ENCODE measurements around the gene TRERF1.

The TRERF1 gene

DNA sequence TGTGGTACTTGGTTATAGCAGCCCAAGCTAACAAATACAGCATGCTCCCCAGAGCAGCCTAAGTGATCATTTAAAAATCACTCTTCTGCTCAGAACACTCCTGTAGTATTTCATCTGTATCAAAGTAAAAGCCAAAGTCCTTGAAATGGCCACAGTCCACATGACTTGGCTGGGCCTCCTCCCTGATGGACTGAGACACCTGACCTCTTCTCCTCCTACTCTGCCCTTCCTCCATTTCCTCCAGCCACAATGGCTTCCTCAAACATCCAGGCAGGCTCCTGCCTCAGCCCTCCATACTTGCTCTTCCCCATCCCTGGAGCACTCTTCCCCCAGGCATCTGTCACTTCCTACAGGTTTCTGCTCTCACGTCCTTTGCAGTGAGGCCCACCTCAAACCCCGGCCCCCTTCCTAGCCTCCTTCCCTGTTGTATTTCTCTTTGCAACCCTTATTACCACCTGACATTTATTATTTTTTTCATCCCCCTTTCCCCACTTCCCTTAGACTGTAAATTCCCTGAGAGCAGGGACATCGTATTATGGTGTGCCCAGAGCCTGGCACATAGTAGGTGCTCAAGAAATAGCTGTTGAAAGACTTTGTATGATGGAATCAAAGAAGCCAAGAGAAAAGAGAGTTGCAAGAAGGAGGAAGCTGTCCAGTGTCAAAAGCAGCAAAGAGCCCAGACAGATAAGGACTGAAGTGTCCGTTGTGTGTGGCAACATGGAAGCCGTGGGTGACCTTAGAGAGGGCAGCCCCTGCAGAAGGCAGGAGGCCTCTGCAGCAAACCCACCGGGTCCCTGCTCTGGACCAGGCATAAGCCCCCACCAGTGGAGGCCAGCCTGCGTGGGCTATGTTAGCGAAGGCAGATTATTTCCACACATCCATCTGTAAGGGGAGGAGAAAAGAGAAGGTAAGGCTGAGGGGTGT lies 87.5 kb downstream of the TRERF1 start:
- DNase-seq: no peak

DNA sequence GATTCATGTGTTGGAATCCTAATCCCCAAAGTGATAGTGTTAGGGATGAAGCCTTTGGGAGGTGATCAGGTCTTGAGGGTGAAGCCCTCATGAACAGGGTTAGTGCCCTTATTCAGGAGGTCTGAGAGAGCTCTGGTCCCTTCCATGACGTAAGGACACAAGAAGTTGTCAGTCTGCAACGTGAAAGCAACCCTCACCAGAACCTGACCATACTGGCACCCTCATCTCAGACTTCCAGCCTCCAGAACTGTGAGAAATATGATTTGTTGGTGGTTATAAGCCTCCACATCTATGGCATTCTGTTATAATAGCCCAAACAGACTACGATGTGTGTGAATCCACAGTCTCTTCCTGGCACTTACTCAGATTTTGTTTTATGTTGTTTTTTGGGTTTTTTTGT lies 90.7 kb downstream of the TRERF1 start:
- DNase-seq: no peak

DNA sequence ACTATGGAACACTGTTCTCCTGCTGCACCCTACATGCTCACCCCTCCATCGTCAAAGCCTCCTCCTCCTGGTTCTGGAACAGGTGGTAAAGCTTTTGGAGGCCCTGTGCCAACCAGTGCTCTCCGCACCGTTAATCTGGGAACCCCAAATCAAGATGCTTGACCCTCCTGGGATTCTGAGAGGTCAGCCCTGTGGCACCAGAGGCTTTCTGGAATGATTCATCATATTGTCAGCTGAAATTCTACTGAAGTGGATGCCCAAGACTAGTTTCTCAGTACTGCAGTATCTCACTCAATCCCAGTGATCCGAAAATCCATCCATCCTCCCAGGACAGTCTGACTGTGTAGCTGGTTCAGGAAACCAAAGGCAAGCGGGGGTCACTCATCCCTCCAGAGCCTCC lies 92.7 kb downstream of the TRERF1 start:
- no peak for DNase-seq

DNA sequence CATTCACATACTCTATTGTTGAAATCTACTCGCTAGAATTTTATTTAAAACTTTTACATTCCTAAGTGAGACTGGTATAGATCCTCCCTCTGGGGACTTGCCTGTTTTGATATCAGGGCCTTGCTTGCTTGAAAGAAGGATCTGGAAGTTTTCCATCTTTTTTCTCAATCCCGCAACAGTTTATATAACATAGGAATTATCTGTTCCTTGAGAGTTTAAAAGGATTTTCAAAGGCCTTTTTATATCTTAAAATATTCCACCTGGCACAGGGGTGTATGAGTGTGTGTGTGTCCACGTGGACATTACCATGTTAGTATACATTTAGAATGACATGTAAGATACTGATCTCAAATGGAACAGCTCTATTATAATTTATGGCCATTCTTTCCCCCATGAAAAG lies 96.3 kb downstream of the TRERF1 start:
- no peak for DNase-seq

GRCh38 chr6:42354702-42355101 lies 97.0 kb downstream of the TRERF1 start:
- no peak for DNase-seq

DNA sequence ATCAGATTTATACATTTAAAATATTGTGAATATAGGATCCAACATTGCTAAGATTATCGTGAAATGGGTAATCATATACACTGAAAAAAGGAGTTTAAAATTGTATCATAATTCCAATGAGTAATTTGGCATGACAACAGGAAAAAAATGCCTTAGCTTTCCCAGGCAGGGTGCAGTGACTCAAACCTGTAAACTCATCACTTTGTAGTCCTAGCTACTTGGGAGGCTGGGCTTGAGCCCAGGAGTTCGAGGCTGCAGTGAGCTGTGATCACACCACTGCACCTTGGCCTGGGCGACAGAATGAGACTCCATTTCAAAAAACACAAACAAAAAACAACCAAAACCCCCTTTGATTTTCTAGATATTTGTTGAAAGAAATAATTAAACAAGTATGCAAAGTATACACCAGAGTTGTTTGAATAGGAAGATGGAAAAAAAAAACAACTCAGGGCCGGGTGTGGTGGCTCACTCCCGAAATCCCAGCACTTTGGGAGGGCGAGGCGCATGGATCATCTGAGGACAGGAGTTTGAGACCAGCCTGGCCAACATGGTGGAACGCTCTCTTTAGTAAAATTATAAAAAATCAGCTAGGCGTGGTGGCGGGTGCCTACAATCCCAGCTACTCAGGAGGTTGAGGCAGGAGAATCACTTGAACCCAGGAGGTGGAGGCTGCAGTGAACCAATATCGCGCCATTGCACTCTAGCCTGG lies 98.7 kb downstream of the TRERF1 start:
- DNase-seq: no peak

DNA sequence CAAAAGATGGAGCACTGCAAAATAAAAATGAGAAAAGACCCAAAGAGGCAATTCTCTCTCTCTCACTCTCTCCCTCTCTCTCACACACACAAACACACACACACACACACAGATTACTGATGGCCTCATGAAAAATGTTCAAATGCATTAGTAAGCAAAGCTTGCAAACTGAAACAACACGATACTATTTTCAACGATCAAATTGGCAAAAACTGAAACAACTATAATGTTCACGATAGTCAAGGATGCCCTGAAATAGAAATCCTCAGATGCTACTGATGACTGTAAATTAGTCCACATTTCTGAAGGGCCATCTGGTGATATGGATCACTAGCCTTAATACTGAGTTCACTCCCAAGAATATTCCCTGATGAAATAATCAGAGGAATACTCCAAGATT lies 100.8 kb downstream of the TRERF1 start:
- DNase-seq: no peak

GRCh38 chr6:42349753-42350511 lies 101.8 kb downstream of the TRERF1 start:
- DNase-seq: no peak

DNA sequence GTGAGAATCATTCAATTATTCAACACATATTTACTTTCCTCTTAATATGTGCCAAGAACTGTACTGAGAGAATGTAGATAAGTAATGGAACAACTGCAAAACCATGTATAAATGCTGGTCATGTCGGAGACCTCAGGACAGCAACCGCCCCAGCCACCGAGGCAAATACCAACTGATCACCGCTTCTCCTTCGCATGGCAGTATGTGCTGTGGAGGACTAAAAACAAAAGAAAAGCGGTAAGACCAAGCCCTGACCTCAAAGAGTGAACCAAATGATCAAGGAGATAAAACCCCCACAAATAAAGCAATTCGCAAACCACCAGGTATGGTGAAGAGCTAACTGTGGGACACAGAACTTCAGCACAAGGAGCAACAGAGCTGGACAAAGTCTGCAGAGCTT lies 104.3 kb downstream of the TRERF1 start:
- no peak for DNase-seq

DNA sequence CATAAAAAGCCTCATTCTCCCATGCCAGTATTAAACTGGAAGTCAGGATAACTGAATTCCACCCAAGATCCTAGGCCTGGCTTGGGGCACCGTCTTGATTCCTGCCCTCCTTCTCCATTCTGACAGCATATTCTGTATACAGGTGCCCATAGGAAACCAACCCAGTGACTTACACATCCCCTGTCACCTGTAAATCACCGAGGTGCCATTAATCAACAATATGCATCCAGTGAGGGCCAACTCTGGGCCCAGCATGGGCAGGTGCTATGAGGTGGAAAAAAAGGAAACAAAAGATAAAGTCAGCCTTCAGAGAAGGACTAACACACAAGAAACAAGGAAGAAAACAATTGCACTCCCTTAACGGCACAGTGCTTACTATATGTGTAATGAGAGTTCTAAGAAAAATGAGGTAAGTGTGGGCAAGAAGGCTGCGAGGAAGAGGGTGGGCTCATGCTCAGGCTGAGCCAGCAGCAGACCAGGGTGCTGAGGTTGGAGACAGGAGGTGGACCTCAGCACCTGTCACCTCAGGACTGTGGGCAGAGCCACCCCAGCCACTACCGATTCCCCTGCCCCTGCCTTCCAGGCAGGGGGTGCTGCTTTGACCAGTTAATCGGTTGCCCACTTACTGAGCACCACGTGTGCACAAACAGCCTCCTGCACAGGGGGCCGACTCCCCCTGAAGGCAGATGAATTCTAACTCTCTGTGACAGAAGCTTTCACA lies 105.9 kb downstream of the TRERF1 start:
- DNase-seq: no peak

DNA sequence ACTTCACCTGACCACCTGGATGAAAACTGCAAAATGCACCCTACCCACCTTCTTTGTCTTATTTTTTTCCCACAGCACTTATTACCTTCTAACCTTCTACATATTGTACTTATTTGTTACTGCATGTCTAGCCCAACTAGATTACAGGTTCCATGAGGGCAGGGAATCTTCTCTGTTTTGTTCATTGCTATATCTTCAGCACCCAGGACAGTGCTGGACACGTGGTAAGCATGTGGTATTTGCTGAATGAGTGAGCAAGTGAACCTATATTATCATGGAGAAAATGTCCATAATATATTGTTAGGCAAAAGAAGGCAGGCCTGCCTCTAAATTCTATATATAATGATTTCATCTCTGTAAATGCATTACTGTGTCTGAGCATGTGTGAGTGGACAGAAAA lies 107.0 kb downstream of the TRERF1 start:
- DNase-seq: no peak

DNA sequence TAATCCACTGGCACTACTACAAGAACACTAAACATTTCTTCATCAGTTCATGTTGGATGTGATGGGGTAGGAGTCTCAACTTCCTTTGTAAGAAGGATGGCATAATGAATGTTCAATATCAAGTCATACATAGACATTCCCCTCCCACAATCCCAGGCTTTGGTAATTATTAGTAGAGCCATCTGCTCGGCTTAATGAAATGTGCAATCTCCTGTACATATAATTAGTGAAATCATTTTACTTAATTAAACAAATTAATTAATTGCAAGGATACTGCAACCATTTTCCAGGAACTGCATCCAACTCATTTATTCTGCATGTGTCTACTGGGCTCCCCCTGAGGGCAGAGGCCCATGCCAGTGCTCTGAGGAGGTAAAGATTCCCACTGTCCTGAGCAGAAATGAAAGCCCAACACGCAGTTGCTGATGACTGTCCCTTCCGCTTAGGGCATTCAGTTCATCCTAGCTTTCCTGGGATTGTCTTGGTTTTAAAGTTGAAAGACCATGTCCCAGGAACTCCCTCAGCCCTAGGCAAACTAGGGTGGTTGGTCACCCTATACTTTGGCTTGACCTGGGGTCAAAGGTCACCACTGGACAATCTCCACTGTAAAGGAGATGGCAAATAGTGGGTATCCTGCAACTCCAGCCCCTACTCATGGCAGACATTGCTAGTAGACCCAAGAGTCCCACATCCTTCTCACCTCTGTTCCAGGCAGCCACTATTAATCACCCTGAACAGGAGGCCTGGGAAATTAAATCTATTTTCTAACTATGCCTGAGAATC lies 109.8 kb downstream of the TRERF1 start:
- DNase-seq: no peak

DNA sequence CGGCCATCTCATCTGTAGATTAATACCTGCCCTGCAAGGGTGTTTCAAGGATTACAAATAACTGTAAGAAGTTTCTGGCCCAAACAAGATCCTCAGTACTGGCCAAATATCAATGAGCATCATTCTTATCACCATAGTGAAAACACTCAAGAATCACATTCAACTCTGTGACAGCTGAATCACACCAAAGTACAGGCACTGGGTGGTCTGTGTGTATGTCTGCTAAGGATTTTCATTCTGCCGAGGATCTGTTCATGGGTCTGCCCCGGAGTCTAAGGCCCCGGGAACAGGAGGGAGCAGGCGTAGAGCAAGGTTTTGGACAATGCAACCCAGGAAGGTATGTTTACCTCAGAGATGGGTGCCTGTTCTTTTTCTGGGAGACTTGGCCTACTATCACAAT lies 110.5 kb downstream of the TRERF1 start:
- DNase-seq: no peak

DNA sequence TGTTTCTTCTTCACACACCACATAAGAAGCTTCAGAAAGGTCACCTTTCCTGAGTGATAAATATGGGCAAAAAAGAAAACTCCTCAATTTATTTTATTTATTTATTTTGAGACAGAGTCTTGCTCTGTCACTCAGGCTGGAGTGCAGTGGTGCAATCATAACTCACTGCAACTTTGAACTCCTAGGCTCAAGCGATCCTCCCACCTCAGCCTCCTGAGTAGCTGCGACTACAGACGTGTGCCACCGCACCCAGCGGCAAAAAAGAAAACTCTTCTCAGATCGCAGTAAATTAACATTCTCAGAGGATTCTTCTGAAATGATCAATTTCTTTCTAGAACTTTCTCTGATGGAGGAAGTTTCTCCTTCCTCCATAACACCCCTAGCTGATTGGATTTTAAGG lies 111.2 kb downstream of the TRERF1 start:
- no peak for DNase-seq

DNA sequence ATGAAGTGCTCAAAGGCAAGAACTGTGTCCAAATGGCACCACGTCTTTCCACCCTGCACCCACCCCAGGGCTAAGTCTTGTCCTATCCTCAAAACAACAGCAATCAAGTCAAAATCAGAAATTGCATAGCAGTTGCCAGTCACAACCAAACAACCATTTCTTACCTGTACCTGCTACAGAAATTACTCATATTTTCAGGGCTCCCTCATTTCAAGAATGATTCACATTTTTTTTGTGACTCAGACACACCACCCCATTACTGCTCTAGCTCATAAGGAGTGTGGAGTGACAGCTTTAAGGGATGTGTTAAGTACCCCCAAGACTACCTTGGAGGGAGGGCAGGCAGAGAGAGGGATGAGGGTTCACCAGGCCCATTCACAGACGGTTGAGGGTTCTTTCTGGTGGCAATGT lies 111.7 kb downstream of the TRERF1 start:
- DNase-seq: no peak

DNA sequence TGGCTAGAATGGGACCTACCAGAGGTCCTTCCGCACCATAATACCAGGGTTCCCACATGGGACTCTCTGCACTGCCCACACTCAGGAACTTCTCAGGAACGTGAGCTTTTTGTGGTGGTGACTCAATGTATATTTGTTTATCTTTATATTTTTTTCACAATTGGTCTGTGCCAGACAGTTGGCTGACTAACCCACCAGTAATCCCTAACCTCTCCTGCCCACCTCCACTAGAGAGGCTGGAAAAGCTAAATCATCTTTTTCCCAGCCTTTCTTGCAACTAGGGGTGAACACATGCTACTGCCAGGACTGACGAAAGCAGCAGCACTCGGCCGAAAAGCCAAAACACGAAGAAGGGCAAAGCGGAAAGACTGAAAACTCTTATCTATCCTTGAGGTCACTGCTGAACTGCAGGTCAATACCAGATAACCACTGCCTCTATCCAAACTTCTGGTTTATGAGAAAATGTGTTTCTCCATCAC lies 112.9 kb downstream of the TRERF1 start:
- no peak for DNase-seq

DNA sequence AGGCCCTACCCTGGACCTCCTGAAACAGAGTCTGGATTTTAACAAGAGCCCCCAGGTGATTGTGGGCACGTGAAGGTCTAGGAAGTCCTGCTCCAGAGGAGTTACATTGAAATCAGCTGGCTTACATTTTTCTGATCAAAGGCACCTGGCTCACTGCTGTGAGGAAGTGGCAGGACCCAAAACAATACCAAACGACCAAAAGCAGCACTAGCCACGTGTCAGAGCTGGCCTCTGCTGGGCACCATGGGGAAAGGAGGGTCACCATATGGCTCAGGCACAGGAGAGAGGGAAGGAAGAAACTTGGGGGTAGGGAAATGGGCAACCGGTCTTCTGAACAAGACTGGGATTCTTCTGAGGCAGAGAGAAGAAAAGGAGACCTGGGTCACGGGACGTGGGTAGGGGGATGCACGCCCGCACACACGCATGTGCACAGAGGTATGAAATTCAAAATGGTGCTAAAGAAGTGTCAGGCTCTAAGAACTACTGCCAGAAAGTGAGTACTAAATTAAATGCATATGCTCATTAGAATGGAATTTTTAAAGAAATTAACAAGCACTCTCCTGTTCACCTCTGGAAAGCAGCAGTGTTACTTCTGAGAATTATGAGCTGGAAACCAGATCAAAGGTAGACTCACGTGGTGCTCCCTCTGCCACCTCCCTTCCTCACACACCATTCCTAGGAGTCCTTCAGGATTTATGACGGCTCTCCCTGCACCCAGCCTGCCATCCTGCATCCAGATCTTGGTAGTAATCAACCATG lies 113.6 kb downstream of the TRERF1 start:
- DNase-seq: no peak

- no peak for DNase-seq
These were observed 115.3 kb downstream of the TRERF1 start for GRCh38 chr6:42336431-42336830.

GRCh38 chr6:42335896-42336295 lies 115.8 kb downstream of the TRERF1 start:
- DNase-seq: no peak

GRCh38 chr6:42334870-42335269 lies 116.9 kb downstream of the TRERF1 start:
- DNase-seq: no peak

- no peak for DNase-seq
These were observed 118.1 kb downstream of the TRERF1 start for GRCh38 chr6:42333612-42334011.
